Liver (tissue), 9 donors: ENCODE data around the gene BHLHA9. TPM values are rescaled to one million over a fixed set of nuclear protein-coding genes. Genes with fewer than 3 reads are reported as not detected.
A peak's percentile ranks its signal among the peaks of the same experiment; 100 is the strongest.

Experiments used
- DNase-seq: peaks from one replicate; pipeline ENCODE4 v3.0.0-alpha.2; 2017; ENCODE audit warnings: low spot score
- H3K27ac ChIP-seq, 2 donors: one replicate each; pipeline ENCODE4 v1.7.0; 2013; ENCODE audit warnings: inconsistent platforms in 2 of 2, low read length in 2 of 2, control low read depth in 1 of 2, low read depth in 1 of 2, mild to moderate bottlenecking in 1 of 2
- H3K27me3 ChIP-seq, 4 donors: one replicate each; pipeline versions ENCODE4 v1.6.1 to v1.7.0; 2013; ENCODE audit warnings: low read length in 3 of 4, inconsistent platforms in 1 of 4, mild to moderate bottlenecking in 1 of 4, moderate library complexity in 1 of 4; ENCODE audit not compliant: control insufficient read depth in 4 of 4, insufficient read depth in 4 of 4
- H3K36me3 ChIP-seq, 4 donors: one replicate each; pipeline versions ENCODE4 v1.6.1 to v1.7.0; 2013; ENCODE audit warnings: low read length in 3 of 4, mild to moderate bottlenecking in 3 of 4, low read depth in 1 of 4, moderate library complexity in 1 of 4; ENCODE audit not compliant: control insufficient read depth in 4 of 4, insufficient read depth in 3 of 4
- H3K4me1 ChIP-seq, 4 donors: one replicate each; pipeline versions ENCODE4 v1.6.1 to v1.7.0; 2013; ENCODE audit warnings: low read length in 3 of 4, mild to moderate bottlenecking in 3 of 4, moderate library complexity in 1 of 4; ENCODE audit not compliant: control insufficient read depth in 4 of 4, insufficient read depth in 4 of 4
- H3K4me3 ChIP-seq, 3 donors: one replicate each; pipeline versions ENCODE4 v1.6.1 to v1.7.0; 2013; ENCODE audit warnings: low read length in 3 of 3, control low read depth in 1 of 3, low read depth in 1 of 3, mild to moderate bottlenecking in 1 of 3
- H3K9ac ChIP-seq, 2 donors: one replicate each; pipeline ENCODE4 v1.7.0; 2013; ENCODE audit warnings: low read length in 2 of 2, mild to moderate bottlenecking in 2 of 2, moderate library complexity in 2 of 2, control low read depth in 1 of 2, low read depth in 1 of 2
- H3K9me3 ChIP-seq, 4 donors: one replicate each; pipeline versions ENCODE4 v1.6.1 to v1.7.0; 2013; ENCODE audit warnings: low read length in 3 of 4; ENCODE audit not compliant: control insufficient read depth in 4 of 4
- ATF3 ChIP-seq: IDR thresholded peaks from 2 replicates; pipeline ENCODE4 v1.6.1; 2016; ENCODE audit warnings: antibody characterized with exemption
- CTCF ChIP-seq: fragments of 150-350 bp; IDR thresholded peaks from 2 replicates; pipeline ENCODE4 v1.5.1; 2017; ENCODE audit warnings: improper control_type of control experiment, low read depth, low read length; ENCODE audit not compliant: missing input control
- EGR1 ChIP-seq, 2 donors: IDR thresholded peaks; 2 replicates each; pipeline ENCODE4 v1.6.1; 2016 to 2018; ENCODE audit warnings: antibody characterized with exemption in 2 of 2, low read depth in 2 of 2
- FOXA1 ChIP-seq: IDR thresholded peaks from 2 replicates; pipeline ENCODE4 v1.6.1; 2016; ENCODE audit warnings: antibody characterized with exemption
- HNF4G ChIP-seq: IDR thresholded peaks from 2 replicates; pipeline ENCODE4 v1.6.1; 2016; ENCODE audit warnings: antibody characterized with exemption
- JUND ChIP-seq, 2 donors: IDR thresholded peaks; 2 replicates each; pipeline ENCODE4 v1.6.1; 2016; ENCODE audit warnings: antibody characterized with exemption in 2 of 2
- MAX ChIP-seq: IDR thresholded peaks from 2 replicates; pipeline ENCODE4 v1.6.1; 2016; ENCODE audit warnings: antibody characterized with exemption
- RAD21 ChIP-seq, 2 donors: IDR thresholded peaks; 2 replicates each; pipeline ENCODE4 v1.6.1; 2016; ENCODE audit warnings: antibody characterized with exemption in 2 of 2, mild to moderate bottlenecking in 2 of 2
- REST ChIP-seq: IDR thresholded peaks from 2 replicates; pipeline ENCODE4 v1.6.1; 2016; ENCODE audit warnings: antibody characterized with exemption, mild to moderate bottlenecking
- YY1 ChIP-seq: IDR thresholded peaks from 2 replicates; pipeline ENCODE4 v1.6.1; 2016; ENCODE audit warnings: antibody characterized with exemption, mild to moderate bottlenecking
- WGBS: extraction: QIAGEN DNeasy Blood & Tissue Kit; methylation state at CpG from one replicate; pipeline ENCODE4 v1.1.7; 2013; 5-methylcytosine and 5-hydroxymethylcytosine counted together
- polyA plus RNA-seq, 2 donors: library from polyadenylated mRNA; stranded (reverse) in 1 of 2; unstranded in 1 of 2; fragments of 200-250 nt in 1 of 2; fragments of >200 nt in 1 of 2; fragmentation: Nextera tagmentation in 1 of 2; extraction: Ambion mirVana in 1 of 2; gene quantifications; one replicate each; pipeline versions ENCODE4 v1.2.1 to v1.2.3, GENCODE V29; 2013 to 2015
- total RNA-seq, 2 donors: library from RNA; depleted of rRNA; stranded (reverse); fragments of >200 nt; gene quantifications; one replicate each; pipeline ENCODE4 v1.2.3, GENCODE V29; 2014
- donor health status: healthy.
- donor health status: healthy.
- donor health status: healthy.
- donor health status: healthy.
- donor health status: healthy.

Gene BHLHA9
- total and polyA plus RNA-seq, 4 donors = 0.08 TPM; not detected in 3

DNA sequence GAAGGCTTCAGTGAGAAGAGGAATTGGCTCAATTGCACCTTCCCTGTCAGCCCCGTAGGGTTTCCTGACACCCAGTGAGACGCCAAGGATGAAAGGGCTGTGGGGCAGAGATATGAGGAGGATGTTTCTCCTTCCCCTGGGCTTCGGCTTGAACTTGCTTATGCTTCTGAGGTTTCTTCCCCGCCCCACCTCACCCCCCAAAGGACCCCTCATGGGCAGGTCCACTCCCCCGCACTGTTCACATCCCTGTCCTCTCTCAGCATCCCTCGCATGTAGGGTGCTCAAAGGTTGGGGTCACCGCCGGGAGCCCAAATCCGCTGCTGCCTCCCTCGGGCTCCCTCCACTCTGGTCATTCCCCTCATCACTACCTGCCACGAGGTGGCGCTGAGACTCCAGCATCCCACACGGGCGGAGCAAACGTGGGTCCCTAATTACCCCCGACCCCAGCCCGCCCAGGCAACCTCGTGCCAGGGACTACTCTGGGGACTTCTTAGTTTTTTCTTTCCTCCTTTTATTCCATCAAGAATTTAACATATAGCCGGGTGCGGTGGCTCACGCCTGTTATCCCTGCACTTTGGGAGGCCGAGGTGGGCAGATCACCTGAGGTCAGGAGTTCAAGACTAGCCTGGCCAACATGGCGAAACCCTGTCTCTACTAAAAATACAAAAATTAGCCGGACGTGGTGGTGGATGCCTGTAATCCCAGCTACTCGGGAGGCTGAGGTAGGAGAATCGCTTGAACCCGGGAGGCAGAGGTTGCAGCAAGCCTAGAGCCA lies 5.9 kb downstream of the BHLHA9 start:
- Histone ChIP-seq H3K36me3 (no peaks in the 10 kb centered on the region), H3K27me3 (peaks cover 0 to 5% (median 0%) of the 10 kb centered on the region in 4 donors), H3K9ac (no peak overlapping the region), H3K4me3 (no peak overlapping the region), H3K4me1 (no peaks in the 10 kb centered on the region), H3K9me3 (no peaks in the 10 kb centered on the region), H3K27ac (no peak overlapping the region)
- WGBS = 24% methylated on average over 28 of the region's 28 CpGs
- peak; percentile 64 for DNase-seq
- TF ChIP-seq CTCF (peak; percentile 72), EGR1 (IDR thresholded peaks at IDR 0.05; ENCODE audit: low read depth in 2 of 2) (no peak), RAD21 (IDR thresholded peaks at IDR 0.05) (peak; percentile 81 to 87)

DNA sequence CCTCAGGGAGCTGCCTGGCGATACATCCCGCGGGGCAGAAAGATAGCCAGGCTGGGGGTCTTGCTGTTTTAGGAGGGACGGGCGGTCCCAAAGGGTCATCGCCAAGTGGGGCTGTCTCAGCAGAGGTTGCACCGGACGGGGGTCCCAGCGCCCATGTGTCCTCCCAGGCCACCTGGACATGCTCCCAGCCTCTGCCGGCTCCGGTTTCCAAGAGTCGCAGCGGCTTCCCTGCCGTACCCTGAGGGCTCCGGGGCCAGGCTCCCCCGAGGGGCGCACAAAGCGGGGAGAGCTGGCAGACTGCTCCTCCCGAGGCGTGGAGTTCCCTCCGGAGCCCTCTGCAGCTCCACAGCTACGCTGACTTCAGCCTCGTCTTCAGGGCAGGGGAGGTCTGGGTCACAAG lies 10.4 kb downstream of the BHLHA9 start:
- DNase-seq = no peak
- Histone ChIP-seq H3K4me1 (no peaks in the 10 kb centered on the region), H3K27me3 (peaks cover 0 to 3% (median 0%) of the 10 kb centered on the region in 4 donors), H3K27ac (no peak overlapping the region), H3K9me3 (no peaks in the 10 kb centered on the region), H3K9ac (no peak overlapping the region), H3K36me3 (no peaks in the 10 kb centered on the region), H3K4me3 (no peak overlapping the region)
- TF ChIP-seq ATF3 = no peak
- WGBS = 79% methylated on average over 23 of the region's 23 CpGs

GRCh38 chr17:1286379-1287106 lies 16.3 kb downstream of the BHLHA9 start:
- WGBS = 95% methylated on average over 19 of the region's 19 CpGs
- Histone ChIP-seq H3K36me3 (no peaks in the 10 kb centered on the region), H3K4me1 (no peaks in the 10 kb centered on the region), H3K27ac (no peak overlapping the region), H3K4me3 (no peak overlapping the region), H3K9me3 (peaks cover 0 to 4% (median 0%) of the 10 kb centered on the region in 4 donors), H3K27me3 (no peaks in the 10 kb centered on the region), H3K9ac (no peak overlapping the region)
- no peak for TF ChIP-seq MAX
- TF ChIP-seq HNF4G = no peak
- TF ChIP-seq JUND (IDR thresholded peaks at IDR 0.05) = no peak
- TF ChIP-seq YY1 = no peak
- no peak for TF ChIP-seq EGR1 (IDR thresholded peaks at IDR 0.05; ENCODE audit: low read depth in 2 of 2)
- no peak for TF ChIP-seq REST
- TF ChIP-seq FOXA1 = no peak
- DNase-seq = no peak
